BJ (cell line): ENCODE data around the gene TREML2. TPM values are rescaled to one million over a fixed set of nuclear protein-coding genes. Genes with fewer than 3 reads are reported as not detected.

Experiments
- CTCF ChIA-PET: fragments of 350-600 bp; formaldehyde crosslinking; extraction: SDS; loops from one replicate; lab custom pipeline; 2021; ENCODE audit warnings: antibody characterized with exemption, inconsistent platforms; lab: Yijun Ruan, JAX
- POLR2A ChIA-PET: fragments of 300-600 bp; sonication (Branson Sonifier 250); formaldehyde crosslinking; extraction: SDS; loops from one replicate; lab custom pipeline; 2021; ENCODE audit warnings: antibody characterized with exemption; lab: Charles Lee
- DNase-seq: peaks from one replicate; pipeline ENCODE4 v3.0.0-alpha.2; 2011; ENCODE audit warnings: low read depth
- H3K27me3 ChIP-seq: 2 replicates; pipeline ENCODE4 v1.6.0; 2011; ENCODE audit warnings: low read length; ENCODE audit not compliant: control insufficient read depth, insufficient read depth
- H3K36me3 ChIP-seq: 2 replicates; pipeline ENCODE4 v1.5.1; 2011; ENCODE audit warnings: low read length; ENCODE audit not compliant: control insufficient read depth, insufficient read depth
- H3K4me3 ChIP-seq: 2 replicates; pipeline ENCODE4 v1.5.1; 2011; ENCODE audit warnings: low read depth, mild to moderate bottlenecking, control low read depth, low read length
- polyA plus RNA-seq: library from polyadenylated mRNA; depleted of rRNA; stranded (reverse); fragments of >200 nt; gene quantifications from 2 replicates; pipeline ENCODE4 v1.2.3, GENCODE V29; 2011
- TF ChIP-seq, protein P1 (sequence below): IDR thresholded peaks from 2 replicates; pipeline ENCODE4 v1.5.1; 2011; ENCODE audit warnings: low read depth, mild to moderate bottlenecking, control low read depth, inconsistent platforms, low read length, moderate library complexity; ENCODE audit not compliant: insufficient read depth

TREML2 gene
- polyA plus RNA-seq, 1 experiment, result not detected

DNA sequence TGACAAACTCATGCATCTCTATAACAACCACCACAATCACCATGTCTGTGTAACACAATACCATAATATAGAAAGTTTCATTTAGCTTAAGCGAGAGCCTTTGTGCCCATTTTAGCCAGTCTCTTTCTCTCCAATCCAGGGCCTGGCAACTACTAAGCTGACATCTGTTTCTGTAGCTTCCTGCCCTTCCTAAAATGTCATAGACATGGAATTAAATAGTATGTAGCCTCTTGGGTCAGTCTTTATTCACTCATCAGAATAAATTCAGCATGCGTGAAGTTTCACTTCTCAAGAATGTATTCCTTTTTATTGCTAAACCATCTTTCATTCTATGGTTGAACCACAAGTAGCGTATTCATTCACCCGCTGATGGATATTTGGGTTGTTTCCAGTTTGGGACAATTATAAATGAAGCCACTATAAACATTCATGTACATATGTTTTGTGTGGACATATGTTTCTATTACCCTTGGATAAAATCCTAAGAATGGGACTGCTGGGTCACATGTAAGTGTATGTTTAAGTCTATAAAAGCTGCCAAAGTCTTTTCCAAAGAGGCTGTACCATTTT is 36.3 kb downstream of the TREML2 start:
- DNase-seq, result no peak
- Histone ChIP-seq H3K4me3 (no peak overlapping the region), H3K27me3 (peaks cover 2% of the 10 kb centered on the region; the same call in 1 of the 2 replicates), H3K36me3 (no peaks in the 10 kb centered on the region)
- TF ChIP-seq, protein P1, sequence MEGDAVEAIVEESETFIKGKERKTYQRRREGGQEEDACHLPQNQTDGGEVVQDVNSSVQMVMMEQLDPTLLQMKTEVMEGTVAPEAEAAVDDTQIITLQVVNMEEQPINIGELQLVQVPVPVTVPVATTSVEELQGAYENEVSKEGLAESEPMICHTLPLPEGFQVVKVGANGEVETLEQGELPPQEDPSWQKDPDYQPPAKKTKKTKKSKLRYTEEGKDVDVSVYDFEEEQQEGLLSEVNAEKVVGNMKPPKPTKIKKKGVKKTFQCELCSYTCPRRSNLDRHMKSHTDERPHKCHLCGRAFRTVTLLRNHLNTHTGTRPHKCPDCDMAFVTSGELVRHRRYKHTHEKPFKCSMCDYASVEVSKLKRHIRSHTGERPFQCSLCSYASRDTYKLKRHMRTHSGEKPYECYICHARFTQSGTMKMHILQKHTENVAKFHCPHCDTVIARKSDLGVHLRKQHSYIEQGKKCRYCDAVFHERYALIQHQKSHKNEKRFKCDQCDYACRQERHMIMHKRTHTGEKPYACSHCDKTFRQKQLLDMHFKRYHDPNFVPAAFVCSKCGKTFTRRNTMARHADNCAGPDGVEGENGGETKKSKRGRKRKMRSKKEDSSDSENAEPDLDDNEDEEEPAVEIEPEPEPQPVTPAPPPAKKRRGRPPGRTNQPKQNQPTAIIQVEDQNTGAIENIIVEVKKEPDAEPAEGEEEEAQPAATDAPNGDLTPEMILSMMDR, result no peak
- POLR2A ChIA-PET, result no interaction called here
- CTCF ChIA-PET, result interaction anchor here (0.7 kb wide), 1 partner anchor 18 kb away, joined by 4 read pairs; no protein-coding TSS in a partner anchor

- DNase-seq, result no peak
- H3K27me3 ChIP-seq, result peaks cover 2% of the 10 kb centered on the region; the same call in 1 of the 2 replicates
- CTCF ChIA-PET, result no interaction called here
- no peaks in the 10 kb centered on the region for H3K36me3 ChIP-seq
- TF ChIP-seq, protein P1, result no peak
- POLR2A ChIA-PET, result no interaction called here
- H3K4me3 ChIP-seq, result no peak overlapping the region
These were observed 37.6 kb downstream of the TREML2 start for GRCh38 chr6:41163419-41163717.

- CTCF ChIA-PET, result no interaction called here
- POLR2A ChIA-PET, result no interaction called here
- TF ChIP-seq, protein P1, result no peak
- DNase-seq, result no peak
- H3K36me3 ChIP-seq, result no peaks in the 10 kb centered on the region
- H3K4me3 ChIP-seq, result no peak within 1 kb of the TSS
- peaks cover 2% of the 10 kb centered on the region; the same call in 1 of the 2 replicates for H3K27me3 ChIP-seq
These were observed 38.1 kb downstream of the TREML2 start, which contains the start of gene TREM2 for GRCh38 chr6:41162687-41163418. Gene TREM2, minus strand, starts transcription at chr6:41163116. Its CDS starts 34 bp downstream, at chr6:41163082.

DNA sequence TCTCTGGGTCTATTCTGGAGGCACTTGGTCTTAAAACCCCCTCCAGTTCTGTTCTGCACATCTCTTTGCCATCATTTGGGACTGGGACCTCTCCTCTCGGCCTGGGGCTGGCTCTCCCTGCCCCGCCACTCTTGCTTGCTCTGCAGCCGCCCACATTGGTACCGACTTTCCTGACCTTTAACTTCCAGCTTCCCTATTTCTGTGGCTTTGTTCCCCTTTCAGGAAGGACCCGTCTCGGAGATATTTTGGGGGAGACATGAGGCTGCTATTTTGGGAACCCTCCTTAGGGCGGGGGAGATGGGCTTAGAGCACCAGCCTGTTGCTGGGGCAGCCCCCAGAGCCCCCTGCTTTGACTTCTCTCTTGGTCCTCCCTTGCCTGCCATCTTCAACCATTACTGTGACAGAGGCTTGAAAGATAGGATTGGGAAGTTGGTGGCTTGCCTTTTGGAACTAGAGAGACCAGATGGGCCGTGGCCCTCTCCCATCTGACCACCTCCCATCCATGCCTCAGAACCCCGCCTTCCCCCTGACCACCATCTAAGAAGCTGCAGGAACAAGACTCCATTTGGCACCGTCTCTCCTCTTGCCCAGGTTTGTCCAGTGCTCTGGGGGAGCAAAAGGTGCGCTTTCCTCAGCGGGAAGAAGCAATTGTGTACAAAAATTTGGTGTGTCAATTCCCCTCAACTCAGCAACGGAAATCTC is 38.9 kb downstream of the TREML2 start:
- no peaks in the 10 kb centered on the region for H3K36me3 ChIP-seq
- H3K4me3 ChIP-seq, result no peak overlapping the region
- POLR2A ChIA-PET, result no interaction called here
- peaks cover 2% of the 10 kb centered on the region; the same call in 1 of the 2 replicates for H3K27me3 ChIP-seq
- TF ChIP-seq, protein P1, result no peak
- no peak for DNase-seq
- CTCF ChIA-PET, result interaction anchor here (0.6 kb wide), 1 partner anchor 96 kb away, joined by 3 read pairs; no protein-coding TSS in a partner anchor

- CTCF ChIA-PET, result interaction anchor here (0.6 kb wide), 1 partner anchor 96 kb away, joined by 3 read pairs; no protein-coding TSS in a partner anchor
- TF ChIP-seq, protein P1, result no peak
- no peaks in the 10 kb centered on the region for H3K36me3 ChIP-seq
These were observed 39.6 kb downstream of the TREML2 start for GRCh38 chr6:41161380-41161779.

More at GRCh38 chr6:41161380-41161779, 39.6 kb downstream of the TREML2 start:
- POLR2A ChIA-PET, result no interaction called here
- DNase-seq, result no peak
- Histone ChIP-seq H3K27me3 (peaks cover 3% of the 10 kb centered on the region), H3K4me3 (no peak overlapping the region)
